ENCODE data around the gene MMAA. TPM values are rescaled to one million over a fixed set of nuclear protein-coding genes. Genes with fewer than 3 reads are reported as not detected.
"Not testable (repeated sequence)": the region's sequence is repeated elsewhere in the genome, so short reads cannot be mapped to it uniquely, and the experiment has no call there.

Gene MMAA
- 1 to 10 TPM; 2.2 to 3.8 (median 2.8) TPM for total RNA-seq

DNA sequence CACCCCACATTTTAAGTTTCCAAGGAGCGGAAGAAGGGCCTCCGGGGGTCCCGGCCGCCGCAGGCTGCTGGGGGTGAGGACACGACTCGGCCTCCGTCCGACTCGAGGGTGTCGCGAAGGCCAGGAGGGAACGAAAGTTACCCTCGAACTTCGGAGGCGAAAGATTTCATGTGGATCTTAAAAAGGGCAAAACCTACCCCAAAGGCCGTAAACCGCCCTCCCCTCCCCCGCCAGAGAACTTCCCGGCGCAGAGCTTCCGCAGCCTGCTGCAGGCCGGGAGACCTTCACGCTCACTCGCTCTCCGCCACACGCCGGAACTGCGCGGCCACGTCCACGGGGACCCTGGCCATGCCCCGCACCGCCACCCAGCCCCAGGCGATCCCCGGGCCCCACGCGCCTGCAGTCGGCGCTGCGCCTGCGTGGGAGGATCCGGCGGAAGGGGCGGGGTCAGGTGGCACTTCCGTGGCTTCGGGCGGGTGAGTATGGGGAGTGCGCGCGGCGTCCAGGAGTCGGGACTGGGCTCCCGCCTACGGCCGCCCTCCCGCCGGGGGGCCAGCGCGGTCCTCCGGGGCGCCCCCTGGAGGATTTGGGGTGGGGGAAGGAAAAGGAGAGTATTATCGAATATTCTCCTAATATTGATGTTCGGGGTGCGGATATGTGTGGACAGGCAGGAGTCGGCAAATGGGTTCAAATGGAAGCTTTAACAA is at the start of gene MMAA:
MMAA (plus strand) TSS at position 454 of the 707 bp plus-strand sequence. CDS start 19,755 bp downstream, outside the sequence.
- H3K4me3 ChIP-seq = peak within 1 kb of the TSS; percentile 80 to 95 (median 82)
- TF ChIP-seq EP300 (IDR thresholded peaks at IDR 0.05) (peak in 1 of 2 donors; percentile 99), POLR2A (IDR thresholded peaks at IDR 0.05) (peak; percentile 83 to 94)
- TF ChIP-seq, protein P1, sequence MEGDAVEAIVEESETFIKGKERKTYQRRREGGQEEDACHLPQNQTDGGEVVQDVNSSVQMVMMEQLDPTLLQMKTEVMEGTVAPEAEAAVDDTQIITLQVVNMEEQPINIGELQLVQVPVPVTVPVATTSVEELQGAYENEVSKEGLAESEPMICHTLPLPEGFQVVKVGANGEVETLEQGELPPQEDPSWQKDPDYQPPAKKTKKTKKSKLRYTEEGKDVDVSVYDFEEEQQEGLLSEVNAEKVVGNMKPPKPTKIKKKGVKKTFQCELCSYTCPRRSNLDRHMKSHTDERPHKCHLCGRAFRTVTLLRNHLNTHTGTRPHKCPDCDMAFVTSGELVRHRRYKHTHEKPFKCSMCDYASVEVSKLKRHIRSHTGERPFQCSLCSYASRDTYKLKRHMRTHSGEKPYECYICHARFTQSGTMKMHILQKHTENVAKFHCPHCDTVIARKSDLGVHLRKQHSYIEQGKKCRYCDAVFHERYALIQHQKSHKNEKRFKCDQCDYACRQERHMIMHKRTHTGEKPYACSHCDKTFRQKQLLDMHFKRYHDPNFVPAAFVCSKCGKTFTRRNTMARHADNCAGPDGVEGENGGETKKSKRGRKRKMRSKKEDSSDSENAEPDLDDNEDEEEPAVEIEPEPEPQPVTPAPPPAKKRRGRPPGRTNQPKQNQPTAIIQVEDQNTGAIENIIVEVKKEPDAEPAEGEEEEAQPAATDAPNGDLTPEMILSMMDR (IDR thresholded peaks at IDR 0.05) = peak; percentile 51 to 77 (median 72)
- no peaks in the 10 kb centered on the region for H3K36me3 ChIP-seq
- peak; percentile 89 to 91 for DNase-seq (ENCODE audit: low spot score in 2 of 2)
- peaks cover 0 to 33% (median 15%) of the 10 kb centered on the region in 4 donors for H3K4me1 ChIP-seq
- peak within 1 kb of the TSS; percentile 91 to 96 (median 95) for H3K27ac ChIP-seq
- 0% methylated on average over 38 to 46 of the region's 66 CpGs for WGBS, 2 donors
- H3K27me3 ChIP-seq = no peaks in the 10 kb centered on the region
- no peaks in the 10 kb centered on the region for H3K9me3 ChIP-seq

DNA sequence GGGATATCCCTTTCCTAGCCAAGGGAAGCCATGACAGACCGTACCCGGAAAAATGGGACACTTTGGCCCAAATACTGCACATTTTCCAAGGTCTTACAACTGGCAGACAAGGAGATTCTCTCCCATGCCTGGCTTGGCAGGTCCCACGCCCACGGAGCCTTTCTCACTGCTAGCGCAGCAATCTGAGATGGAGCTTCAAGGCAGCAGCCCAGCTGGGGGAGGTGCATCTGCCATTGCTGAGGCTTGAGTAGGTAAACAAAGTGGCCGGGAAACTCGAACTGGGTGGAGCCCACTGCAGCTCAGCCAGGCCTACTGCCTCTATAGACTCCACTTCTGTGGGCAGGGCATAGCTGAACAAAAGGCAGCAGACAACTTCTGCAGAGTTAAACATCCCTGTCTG is 44.6 kb upstream of the MMAA start:
- not testable (repeated sequence) for H3K9me3 ChIP-seq; DNase-seq (ENCODE audit: low spot score in 2 of 2); H3K27me3 ChIP-seq; H3K4me3 ChIP-seq; H3K4me1 ChIP-seq; H3K27ac ChIP-seq; H3K36me3 ChIP-seq
- 87 to 90% methylated on average over 5 to 7 of the region's 7 CpGs for WGBS, 2 donors

DNA sequence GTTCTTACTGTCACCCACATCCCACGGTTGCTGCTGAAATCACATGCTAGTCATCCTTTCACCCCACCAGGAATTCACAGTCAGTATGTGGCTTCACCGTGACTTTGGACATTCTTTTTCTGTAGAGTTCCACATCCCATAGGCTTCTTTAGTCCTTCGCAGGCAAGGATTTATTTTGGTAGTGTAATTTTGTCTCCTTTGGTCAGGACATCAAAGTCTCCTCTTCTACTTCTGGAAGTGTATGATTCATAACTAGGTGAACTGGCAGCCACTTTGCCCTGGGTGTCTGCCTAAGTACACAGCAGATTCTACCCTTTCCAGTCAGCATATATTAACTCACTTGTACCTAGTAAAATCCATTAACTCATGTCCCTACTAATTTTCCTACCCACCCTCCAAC is 38.3 kb upstream of the MMAA start:
- Histone ChIP-seq H3K9me3 (peaks cover 0 to 9% (median 0%) of the 10 kb centered on the region in 4 donors), H3K4me3 (no peak overlapping the region), H3K4me1 (no peaks in the 10 kb centered on the region), H3K27me3 (no peaks in the 10 kb centered on the region), H3K27ac (no peak overlapping the region), H3K36me3 (no peaks in the 10 kb centered on the region)
- 84 to 85% methylated on average over 3 of the region's 3 CpGs for WGBS, 2 donors
- TF ChIP-seq, protein P1 (IDR thresholded peaks at IDR 0.05) = no peak
- TF ChIP-seq EP300 (IDR thresholded peaks at IDR 0.05) = no peak
- TF ChIP-seq POLR2A (IDR thresholded peaks at IDR 0.05) = no peak
- no peak for DNase-seq (ENCODE audit: low spot score in 2 of 2)

DNA sequence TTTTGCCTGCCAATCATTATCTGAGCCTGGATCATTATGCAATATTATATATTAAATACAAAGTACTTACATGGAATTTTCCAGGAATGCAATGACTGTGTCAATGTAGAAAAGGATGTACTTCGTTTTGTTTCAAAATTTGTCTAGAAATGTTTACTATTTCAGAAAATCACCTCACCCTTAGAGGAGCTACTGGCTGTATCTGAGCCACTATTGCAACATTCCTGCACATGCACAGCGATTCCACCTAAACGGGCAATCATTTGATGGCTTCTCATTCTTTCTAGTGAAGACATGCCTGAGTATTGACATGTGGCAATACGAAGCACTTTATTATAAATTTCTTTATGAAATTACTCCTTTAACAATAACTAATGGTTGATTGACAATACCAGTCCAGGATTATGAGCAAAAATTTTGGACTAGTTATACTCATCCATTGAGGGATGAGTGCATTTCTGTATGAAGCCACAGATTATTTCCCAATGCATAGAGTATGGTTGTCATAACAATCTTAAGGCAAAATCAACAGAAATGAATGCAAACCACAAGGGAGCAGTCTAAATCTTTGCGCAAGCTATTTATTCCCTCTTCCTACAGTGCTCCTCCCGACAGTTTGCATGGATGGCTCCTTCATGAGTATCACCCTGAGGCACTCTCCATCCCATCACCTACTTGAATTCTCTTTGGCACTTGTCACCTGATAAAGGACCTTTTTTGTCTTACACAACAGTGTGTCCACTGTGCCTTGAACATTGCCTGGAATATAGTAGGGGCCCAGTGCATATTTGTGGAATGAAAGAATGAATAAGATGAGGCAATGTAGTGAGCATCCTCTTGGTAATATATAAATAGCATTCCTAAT is 35.8 kb upstream of the MMAA start:
- no peak for DNase-seq (ENCODE audit: low spot score in 2 of 2)
- TF ChIP-seq POLR2A (IDR thresholded peaks at IDR 0.05) (no peak), EP300 (IDR thresholded peaks at IDR 0.05) (no peak)
- TF ChIP-seq, protein P1 (IDR thresholded peaks at IDR 0.05) = no peak
- H3K4me3 ChIP-seq = no peak overlapping the region
- H3K4me1 ChIP-seq = no peaks in the 10 kb centered on the region
- peaks cover 0 to 9% (median 0%) of the 10 kb centered on the region in 4 donors for H3K9me3 ChIP-seq
- 74 to 81% methylated on average over 6 of the region's 6 CpGs for WGBS, 2 donors
- H3K27ac ChIP-seq = no peak overlapping the region
- no peaks in the 10 kb centered on the region for H3K27me3 ChIP-seq
- H3K36me3 ChIP-seq = no peaks in the 10 kb centered on the region

DNA sequence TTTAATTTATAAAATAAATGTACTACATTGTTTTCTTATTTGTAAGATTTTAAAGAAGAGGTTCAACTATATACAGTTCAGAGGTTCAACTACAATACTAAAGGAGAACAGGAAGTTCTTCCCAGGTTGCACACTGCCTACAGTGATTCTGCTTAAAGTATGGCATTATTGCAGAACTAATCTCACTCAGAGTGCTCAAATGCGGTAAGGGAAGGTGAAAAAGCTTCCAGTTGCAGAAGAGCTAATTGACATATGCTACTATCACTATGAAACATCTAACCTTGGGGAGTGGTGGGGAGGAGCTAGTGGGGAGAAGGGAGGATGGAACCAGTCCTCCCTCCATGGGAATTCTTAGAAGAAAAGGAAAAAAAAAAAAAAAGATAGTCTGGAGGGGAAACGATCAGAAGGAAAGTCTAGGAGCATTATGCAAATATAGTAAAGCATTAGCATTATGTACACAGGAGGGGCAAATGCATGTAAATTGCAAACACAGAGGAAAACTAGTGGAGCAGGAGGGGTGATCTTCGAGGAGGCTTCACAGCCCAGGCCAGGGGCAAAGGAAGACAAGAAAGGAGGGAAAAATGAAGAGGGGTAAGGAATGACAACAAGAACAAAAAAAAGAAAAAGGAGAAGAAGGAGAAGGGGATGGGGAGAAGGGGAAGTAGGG is 32.0 kb upstream of the MMAA start:
- 57 to 66% methylated on average over 3 of the region's 3 CpGs for whole genome bisulfite sequencing, 2 donors

DNA sequence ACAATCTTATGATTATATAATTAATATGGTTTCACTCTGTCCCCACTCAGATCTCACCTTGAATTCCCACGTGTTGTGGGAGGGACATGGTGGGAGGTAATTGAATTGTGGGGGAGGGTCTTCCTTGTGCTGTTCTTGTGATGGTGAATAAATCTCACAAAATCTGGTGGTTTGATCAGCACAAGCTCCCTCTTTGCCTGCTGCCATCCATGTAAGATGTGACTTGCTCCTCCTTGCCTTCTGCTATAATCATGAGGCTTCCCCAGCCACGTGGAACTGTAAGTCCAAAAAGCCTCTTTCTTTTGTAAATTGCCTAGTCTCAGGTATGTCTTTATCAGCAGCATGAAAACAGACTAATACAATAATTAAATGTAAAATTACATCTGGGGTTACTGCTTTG is 29.8 kb upstream of the MMAA start:
- H3K9me3 ChIP-seq; H3K27ac ChIP-seq; DNase-seq (ENCODE audit: low spot score in 2 of 2); H3K4me3 ChIP-seq; H3K27me3 ChIP-seq; H3K4me1 ChIP-seq; H3K36me3 ChIP-seq: not testable (repeated sequence)
- WGBS, 2 donors = 84 to 86% methylated on average over 2 of the region's 2 CpGs

More for the DNA sequence above, 32.0 kb upstream of the MMAA start:
- H3K9me3 ChIP-seq = no peaks in the 10 kb centered on the region
- no peak for DNase-seq (ENCODE audit: low spot score in 2 of 2)
- no peaks in the 10 kb centered on the region for H3K36me3 ChIP-seq
- no peaks in the 10 kb centered on the region for H3K27me3 ChIP-seq
- H3K4me3 ChIP-seq = no peak overlapping the region
- no peaks in the 10 kb centered on the region for H3K4me1 ChIP-seq
- TF ChIP-seq POLR2A (IDR thresholded peaks at IDR 0.05) = no peak
- TF ChIP-seq, protein P1 (IDR thresholded peaks at IDR 0.05) = no peak
- no peak for TF ChIP-seq EP300 (IDR thresholded peaks at IDR 0.05)
- no peak overlapping the region for H3K27ac ChIP-seq
